Activated T-helper 17 cell treated with anti-CD3 and anti-CD28 coated beads, Interleukin-2, amount 50 U/mL, for 72 hours (primary cell): ENCODE measurements around the gene HCAR2. TPM values are rescaled to one million over a fixed set of nuclear protein-coding genes. Genes with fewer than 3 reads are reported as not detected.
"Not testable (repeated sequence)": the region's sequence is repeated elsewhere in the genome, so short reads cannot be mapped to it uniquely, and the experiment has no call there.

Source experiments
- ATAC-seq: fragments of 150-1000 bp; cut with Tn5 transposase; replicated peaks from 2 replicates; pipeline ENCODE4 v1.10.0; 2021; ENCODE audit warnings: mild to moderate bottlenecking, moderate library complexity
- H3K27ac Mint-ChIP-seq: one replicate; pipeline ENCODE4 v1.8.0; 2022; ENCODE audit warnings: mixed read lengths
- H3K27me3 Mint-ChIP-seq: one replicate; pipeline ENCODE4 v1.8.0; 2022; ENCODE audit warnings: mixed read lengths
- H3K36me3 Mint-ChIP-seq: one replicate; pipeline ENCODE4 v1.8.0; 2022; ENCODE audit warnings: low read depth, mild to moderate bottlenecking, mixed read lengths
- H3K4me1 Mint-ChIP-seq: one replicate; pipeline ENCODE4 v1.8.0; 2022; ENCODE audit warnings: mixed read lengths
- H3K4me3 Mint-ChIP-seq: one replicate; pipeline ENCODE4 v1.8.0; 2022; ENCODE audit warnings: mild to moderate bottlenecking, mixed read lengths
- H3K9me3 Mint-ChIP-seq: one replicate; pipeline ENCODE4 v1.8.0; 2022; ENCODE audit warnings: mixed read lengths
- total RNA-seq, 2 donors: library from RNA; stranded (reverse); gene quantifications; one replicate each; pipeline ENCODE4 v1.2.3, GENCODE V29; 2022

The HCAR2 gene
- total RNA-seq, 2 donors from 2014 or later = not detected

DNA sequence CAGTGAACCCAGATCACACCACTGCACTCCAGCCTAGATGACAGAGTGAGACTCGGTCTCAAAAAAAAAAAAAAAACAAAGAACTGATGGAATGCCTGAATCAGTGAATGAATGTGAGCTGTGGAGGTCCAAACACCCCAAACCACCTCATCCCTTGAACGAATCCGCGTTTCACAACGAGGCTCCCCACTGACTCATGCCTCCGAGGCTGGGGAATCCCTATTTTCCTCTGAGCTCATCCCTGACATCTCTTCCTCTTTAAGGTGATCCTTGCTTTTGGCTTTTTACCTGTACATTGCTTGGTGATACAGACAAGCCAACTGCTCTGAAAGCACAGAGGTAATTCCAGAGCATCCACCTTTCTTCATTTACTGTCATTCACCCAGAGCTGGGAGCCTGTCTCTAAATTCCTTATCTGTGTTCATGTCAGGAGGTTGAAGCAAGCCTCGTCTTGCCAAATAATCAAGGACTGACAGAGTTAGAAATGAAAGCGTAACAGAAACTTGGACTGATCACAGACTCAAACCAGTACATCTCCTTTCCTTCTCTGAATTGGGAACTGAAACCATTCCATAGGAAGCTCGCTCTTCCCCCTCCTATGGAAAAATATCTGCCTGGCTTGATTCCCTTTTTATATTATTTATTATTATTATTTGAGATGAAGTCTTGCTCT lies 3.0 kb downstream of the HCAR2 start:
- H3K4me1 Mint-ChIP-seq, ATAC-seq, H3K27ac Mint-ChIP-seq, H3K36me3 Mint-ChIP-seq, H3K9me3 Mint-ChIP-seq, H3K27me3 Mint-ChIP-seq, H3K4me3 Mint-ChIP-seq: not testable (repeated sequence)

- H3K4me3 Mint-ChIP-seq, ATAC-seq: not testable (repeated sequence)
Measured at GRCh38 chr12:122696922-122697321, 6.2 kb downstream of the HCAR2 start.

DNA sequence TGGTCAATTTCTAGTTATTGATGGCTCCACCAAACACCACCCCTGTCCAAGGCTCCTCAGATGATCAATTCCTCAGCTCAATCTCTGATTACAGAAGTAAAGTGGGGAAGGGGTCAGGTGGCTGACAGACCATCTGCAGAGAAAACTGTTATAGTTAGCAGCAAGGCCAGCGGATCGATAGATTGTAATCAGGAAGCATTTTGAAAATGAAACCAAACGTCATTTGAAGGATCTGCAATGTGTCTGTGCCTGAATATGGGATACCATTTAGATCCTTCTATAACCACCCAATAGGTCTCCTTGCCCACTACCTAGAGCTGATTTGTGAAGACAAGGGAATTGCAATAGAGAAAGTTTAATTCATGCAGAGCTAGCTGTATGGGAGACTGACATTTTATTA lies 11.6 kb downstream of the HCAR2 start:
- H3K36me3 Mint-ChIP-seq = no peaks in the 10 kb centered on the region
- no peaks in the 10 kb centered on the region for H3K9me3 Mint-ChIP-seq
- no peak overlapping the region for H3K27ac Mint-ChIP-seq
- no peaks in the 10 kb centered on the region for H3K4me1 Mint-ChIP-seq
- no peak for ATAC-seq
- no peak overlapping the region for H3K4me3 Mint-ChIP-seq
- H3K27me3 Mint-ChIP-seq = no peaks in the 10 kb centered on the region

More at GRCh38 chr12:122696922-122697321, 6.2 kb downstream of the HCAR2 start:
- not testable (repeated sequence) for H3K9me3 Mint-ChIP-seq, H3K27ac Mint-ChIP-seq, H3K36me3 Mint-ChIP-seq, H3K27me3 Mint-ChIP-seq, H3K4me1 Mint-ChIP-seq

DNA sequence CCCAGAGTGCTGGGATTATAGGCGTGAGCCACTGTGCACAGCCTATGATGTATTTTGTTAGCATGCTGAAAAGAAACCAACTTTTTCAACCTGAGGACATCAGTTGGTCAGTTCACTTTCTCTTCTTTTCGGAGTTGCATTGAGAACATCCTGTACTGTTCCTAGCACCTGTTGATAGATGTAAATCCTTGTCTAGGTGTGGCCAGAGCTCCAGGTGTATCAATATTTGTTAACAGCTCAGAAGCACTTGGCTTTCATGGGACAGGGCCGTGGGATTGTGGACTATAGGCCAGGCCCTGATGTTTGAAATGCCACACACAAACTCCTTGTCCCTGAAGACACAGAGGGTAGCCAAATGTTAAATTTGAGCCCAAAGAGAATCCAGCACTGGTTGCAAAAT lies 14.9 kb downstream of the HCAR2 start:
- no peaks in the 10 kb centered on the region for H3K9me3 Mint-ChIP-seq
- ATAC-seq = no peak
- H3K4me3 Mint-ChIP-seq = no peak overlapping the region
- H3K36me3 Mint-ChIP-seq = no peaks in the 10 kb centered on the region
- no peaks in the 10 kb centered on the region for H3K27me3 Mint-ChIP-seq
- H3K27ac Mint-ChIP-seq = no peak overlapping the region
- H3K4me1 Mint-ChIP-seq = no peaks in the 10 kb centered on the region

GRCh38 chr12:122687086-122687485 lies 16.1 kb downstream of the HCAR2 start:
- H3K4me1 Mint-ChIP-seq = no peaks in the 10 kb centered on the region
- no peak overlapping the region for H3K27ac Mint-ChIP-seq
- H3K36me3 Mint-ChIP-seq = no peaks in the 10 kb centered on the region
- no peak overlapping the region for H3K4me3 Mint-ChIP-seq
- ATAC-seq = no peak
- H3K27me3 Mint-ChIP-seq = no peaks in the 10 kb centered on the region
- no peaks in the 10 kb centered on the region for H3K9me3 Mint-ChIP-seq

GRCh38 chr12:122686538-122686937 lies 16.6 kb downstream of the HCAR2 start:
- H3K27ac Mint-ChIP-seq = no peak overlapping the region
- no peaks in the 10 kb centered on the region for H3K4me1 Mint-ChIP-seq
- H3K36me3 Mint-ChIP-seq = no peaks in the 10 kb centered on the region
- no peak for ATAC-seq
- H3K4me3 Mint-ChIP-seq = no peak overlapping the region
- no peaks in the 10 kb centered on the region for H3K27me3 Mint-ChIP-seq
- no peaks in the 10 kb centered on the region for H3K9me3 Mint-ChIP-seq

DNA sequence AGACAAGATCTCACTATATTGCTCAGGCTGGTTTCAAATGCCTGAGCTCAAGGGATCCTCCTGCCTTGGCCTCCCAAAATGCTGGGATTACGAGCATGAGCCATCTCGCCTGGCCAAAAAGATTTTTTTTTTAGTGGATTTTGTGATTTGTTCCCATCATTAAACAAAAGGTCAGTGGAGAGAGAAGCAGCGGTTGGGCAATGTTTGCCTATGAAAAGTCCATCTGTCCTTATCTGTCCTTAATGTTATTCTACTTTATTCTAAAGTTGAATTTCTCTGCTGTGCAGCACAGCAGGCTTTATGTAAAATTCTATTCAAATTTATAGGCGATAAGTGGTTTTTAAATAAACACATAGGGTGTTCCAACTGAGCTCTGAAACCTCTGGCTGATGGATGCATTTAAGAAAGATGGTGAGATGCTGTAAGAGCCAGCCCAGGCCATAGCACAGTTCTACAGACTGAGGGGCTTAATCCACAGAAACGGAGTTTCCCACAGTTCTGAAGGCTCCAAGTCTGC lies 18.8 kb downstream of the HCAR2 start:
- H3K27ac Mint-ChIP-seq = no peak overlapping the region
- no peaks in the 10 kb centered on the region for H3K27me3 Mint-ChIP-seq

DNA sequence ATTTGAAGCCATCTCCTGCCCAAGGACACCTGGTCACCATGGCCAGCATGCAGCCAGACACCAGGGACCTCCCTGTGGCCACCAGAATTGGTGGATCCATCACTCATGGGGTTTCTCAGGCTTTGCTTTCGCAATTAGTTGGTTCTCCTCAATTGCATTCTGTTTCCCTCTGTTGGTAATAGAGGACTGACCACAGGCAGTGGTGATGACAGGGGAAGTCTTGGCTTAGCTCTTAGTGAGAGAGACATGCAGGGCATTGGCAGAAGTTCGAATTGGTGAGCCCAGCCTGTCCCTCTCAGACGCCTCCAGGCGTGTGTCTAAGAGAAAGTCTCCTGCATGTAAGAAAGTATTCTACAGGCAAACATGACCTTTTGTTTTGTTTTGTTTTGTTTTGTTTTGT lies 21.3 kb downstream of the HCAR2 start:
- Mint-ChIP-seq H3K27me3 (peaks cover 3% of the 10 kb centered on the region), H3K4me1 (no peaks in the 10 kb centered on the region), H3K9me3 (no peaks in the 10 kb centered on the region), H3K27ac (no peak overlapping the region), H3K36me3 (no peaks in the 10 kb centered on the region), H3K4me3 (no peak overlapping the region)
- ATAC-seq = no peak

More for the DNA sequence above, 18.8 kb downstream of the HCAR2 start:
- Mint-ChIP-seq H3K4me1 (no peaks in the 10 kb centered on the region), H3K4me3 (no peak overlapping the region), H3K9me3 (no peaks in the 10 kb centered on the region), H3K36me3 (no peaks in the 10 kb centered on the region)
- no peak for ATAC-seq

- not testable (repeated sequence) for H3K27me3 Mint-ChIP-seq, H3K4me1 Mint-ChIP-seq, ATAC-seq, H3K36me3 Mint-ChIP-seq, H3K27ac Mint-ChIP-seq, H3K4me3 Mint-ChIP-seq, H3K9me3 Mint-ChIP-seq
Measured at GRCh38 chr12:122680989-122681388, 22.2 kb downstream of the HCAR2 start.

- H3K4me3 Mint-ChIP-seq, H3K4me1 Mint-ChIP-seq, H3K9me3 Mint-ChIP-seq, ATAC-seq, H3K36me3 Mint-ChIP-seq, H3K27me3 Mint-ChIP-seq, H3K27ac Mint-ChIP-seq: not testable (repeated sequence)
Measured at GRCh38 chr12:122676781-122677180, 26.4 kb downstream of the HCAR2 start.

DNA sequence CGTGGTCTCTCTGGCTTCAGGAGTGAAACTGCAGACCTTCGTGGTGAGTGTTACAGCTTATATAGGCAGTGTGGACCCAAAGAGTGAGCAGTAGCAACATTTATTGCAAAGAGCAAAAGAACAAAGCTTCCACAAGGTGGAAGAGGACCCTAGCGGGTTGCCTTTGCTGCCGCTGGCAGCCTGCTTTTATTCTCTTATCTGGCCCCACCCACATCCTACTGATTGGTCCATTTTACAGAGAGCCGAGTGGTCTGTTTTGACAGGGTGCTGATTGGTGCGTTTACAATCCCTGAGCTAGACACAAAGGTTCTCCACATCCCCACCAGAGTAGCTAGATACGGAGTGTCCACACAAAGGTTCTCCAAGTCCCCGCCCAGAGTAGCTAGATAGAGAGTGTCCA lies 27.1 kb downstream of the HCAR2 start:
- not testable (repeated sequence) for H3K4me1 Mint-ChIP-seq, H3K27me3 Mint-ChIP-seq, ATAC-seq, H3K9me3 Mint-ChIP-seq, H3K27ac Mint-ChIP-seq, H3K36me3 Mint-ChIP-seq, H3K4me3 Mint-ChIP-seq

- Mint-ChIP-seq H3K27ac (no peak overlapping the region), H3K36me3 (no peaks in the 10 kb centered on the region)
Measured at GRCh38 chr12:122672515-122672914, 30.6 kb downstream of the HCAR2 start.

DNA sequence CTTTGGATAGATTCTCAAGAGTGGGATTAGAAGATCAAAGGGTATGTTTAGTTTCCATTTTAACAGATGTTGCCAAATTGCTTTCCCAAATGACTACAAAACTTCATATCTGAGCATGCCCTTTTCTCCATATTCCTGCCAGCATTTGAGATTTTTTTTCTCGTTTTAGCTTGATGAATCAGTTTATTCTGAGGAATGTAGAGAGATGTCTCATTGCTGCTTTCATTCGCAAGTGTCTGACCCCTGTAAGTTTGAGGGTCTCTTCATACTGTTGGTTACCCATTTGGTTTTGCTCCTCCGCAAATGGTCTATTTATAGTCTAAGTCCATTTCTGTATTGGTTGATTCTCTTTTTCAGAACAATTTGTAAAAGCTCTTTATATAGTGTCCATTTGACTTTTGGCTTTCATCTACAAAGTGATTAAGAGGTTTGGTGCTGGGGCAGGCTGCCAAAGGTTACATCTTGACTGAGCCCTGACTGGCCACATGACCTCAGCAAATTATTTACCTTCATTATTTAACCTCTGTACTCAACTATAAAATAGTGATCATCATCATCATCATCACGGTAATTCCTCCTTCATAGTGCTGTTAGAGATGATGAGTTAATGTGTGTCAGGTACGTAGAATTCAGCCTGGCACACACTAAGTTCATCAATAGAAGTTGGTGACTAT lies 33.6 kb downstream of the HCAR2 start:
- Mint-ChIP-seq H3K27me3 (peaks cover 3% of the 10 kb centered on the region), H3K27ac (no peak overlapping the region), H3K4me1 (no peaks in the 10 kb centered on the region), H3K36me3 (no peaks in the 10 kb centered on the region), H3K4me3 (no peak overlapping the region), H3K9me3 (no peaks in the 10 kb centered on the region)
- no peak for ATAC-seq

More at GRCh38 chr12:122672515-122672914, 30.6 kb downstream of the HCAR2 start:
- no peak for ATAC-seq
- Mint-ChIP-seq H3K4me3 (no peak overlapping the region), H3K9me3 (no peaks in the 10 kb centered on the region), H3K4me1 (no peaks in the 10 kb centered on the region), H3K27me3 (peaks cover 6% of the 10 kb centered on the region)

DNA sequence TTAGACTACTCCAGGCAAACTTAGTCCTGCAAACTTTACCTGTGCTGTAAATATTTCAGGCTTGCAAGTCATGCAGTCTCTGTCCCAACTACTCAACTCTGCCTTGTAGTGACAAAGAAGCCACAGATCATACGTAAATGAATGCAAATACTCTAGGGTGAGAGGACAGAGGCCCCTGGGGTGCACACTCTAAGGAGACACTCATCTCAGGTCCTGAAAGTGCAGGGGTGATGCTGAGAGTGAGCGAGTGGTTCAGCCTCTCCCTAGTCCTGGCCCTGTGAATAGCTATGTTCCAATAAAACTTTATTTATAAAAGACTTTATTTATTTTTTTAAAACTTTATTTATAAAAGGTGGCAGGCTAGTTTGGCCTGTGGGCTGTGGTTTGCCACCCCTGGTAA lies 34.9 kb downstream of the HCAR2 start:
- H3K27me3 Mint-ChIP-seq = peaks cover 3% of the 10 kb centered on the region
- H3K4me1 Mint-ChIP-seq = no peaks in the 10 kb centered on the region
- ATAC-seq = peak; percentile 28
- no peaks in the 10 kb centered on the region for H3K36me3 Mint-ChIP-seq
- H3K4me3 Mint-ChIP-seq = no peak overlapping the region
- H3K9me3 Mint-ChIP-seq = no peaks in the 10 kb centered on the region
- no peak overlapping the region for H3K27ac Mint-ChIP-seq

DNA sequence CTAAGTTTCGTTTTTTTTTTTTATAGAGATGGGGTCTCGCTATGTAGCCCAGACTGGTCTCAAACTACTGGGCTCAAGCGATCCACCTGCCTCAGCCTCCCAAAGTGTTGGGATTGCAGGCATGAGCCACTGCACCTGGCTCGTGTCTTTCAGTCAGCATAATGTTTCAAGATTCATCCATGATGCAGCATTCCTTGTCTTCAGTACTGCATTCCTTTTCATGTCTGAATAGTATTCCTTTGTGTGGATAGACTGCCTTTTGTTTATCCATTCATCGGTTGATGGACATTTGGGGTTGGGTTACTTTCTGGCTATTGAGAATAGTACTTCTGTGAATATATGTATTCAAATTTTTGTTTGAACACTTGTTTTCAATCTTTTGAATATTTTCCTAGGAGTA lies 37.4 kb downstream of the HCAR2 start:
- H3K4me1 Mint-ChIP-seq = no peaks in the 10 kb centered on the region
- no peaks in the 10 kb centered on the region for H3K36me3 Mint-ChIP-seq
- no peaks in the 10 kb centered on the region for H3K27me3 Mint-ChIP-seq

More for the DNA sequence above, 37.4 kb downstream of the HCAR2 start:
- no peak overlapping the region for H3K27ac Mint-ChIP-seq
- no peaks in the 10 kb centered on the region for H3K9me3 Mint-ChIP-seq
- ATAC-seq = no peak
- H3K4me3 Mint-ChIP-seq = no peak overlapping the region
